ENCODE data around the gene NPEPL1.

The NPEPL1 gene

DNA sequence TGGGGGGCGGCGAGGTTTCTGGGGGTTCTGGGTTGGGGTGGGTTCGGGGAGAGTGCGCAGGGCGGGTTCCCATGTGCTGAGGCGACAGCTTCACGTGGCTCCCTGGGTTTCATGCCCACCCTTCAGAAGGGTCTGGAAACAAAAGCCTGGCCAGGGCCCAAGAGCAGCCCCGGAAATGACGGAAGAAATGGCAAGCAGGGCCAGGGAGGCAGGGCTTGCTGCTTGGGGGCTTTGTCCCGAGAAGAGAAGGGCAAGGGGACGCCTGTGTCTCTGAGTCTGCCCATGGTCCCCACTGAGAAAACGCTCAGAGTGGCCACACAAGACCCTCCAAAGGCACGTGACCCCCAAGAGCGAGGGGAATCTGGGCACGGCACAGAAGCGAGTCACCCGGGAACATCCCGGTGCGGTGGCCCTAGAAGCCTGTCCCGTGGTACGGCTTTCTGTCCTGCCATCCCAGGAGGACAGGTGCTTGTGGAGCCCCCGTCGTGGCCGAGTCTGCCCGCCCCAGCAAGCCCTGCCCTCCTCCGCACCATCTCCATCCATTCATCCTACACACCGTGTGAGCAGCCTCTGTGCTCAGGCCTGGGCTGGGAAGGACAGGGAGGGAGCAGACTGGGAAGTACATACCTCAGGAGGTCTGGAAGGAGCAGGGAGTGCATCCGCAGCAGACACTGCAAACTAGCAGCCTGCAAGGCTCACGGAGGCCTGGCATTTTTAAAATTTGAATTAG, 9.0 kb downstream of the NPEPL1 start:
- H3K4me3 ChIP-seq (replicated peaks; ENCODE audit: low read depth, low read length) = no peak overlapping the region
- TF ChIP-seq, protein P1, sequence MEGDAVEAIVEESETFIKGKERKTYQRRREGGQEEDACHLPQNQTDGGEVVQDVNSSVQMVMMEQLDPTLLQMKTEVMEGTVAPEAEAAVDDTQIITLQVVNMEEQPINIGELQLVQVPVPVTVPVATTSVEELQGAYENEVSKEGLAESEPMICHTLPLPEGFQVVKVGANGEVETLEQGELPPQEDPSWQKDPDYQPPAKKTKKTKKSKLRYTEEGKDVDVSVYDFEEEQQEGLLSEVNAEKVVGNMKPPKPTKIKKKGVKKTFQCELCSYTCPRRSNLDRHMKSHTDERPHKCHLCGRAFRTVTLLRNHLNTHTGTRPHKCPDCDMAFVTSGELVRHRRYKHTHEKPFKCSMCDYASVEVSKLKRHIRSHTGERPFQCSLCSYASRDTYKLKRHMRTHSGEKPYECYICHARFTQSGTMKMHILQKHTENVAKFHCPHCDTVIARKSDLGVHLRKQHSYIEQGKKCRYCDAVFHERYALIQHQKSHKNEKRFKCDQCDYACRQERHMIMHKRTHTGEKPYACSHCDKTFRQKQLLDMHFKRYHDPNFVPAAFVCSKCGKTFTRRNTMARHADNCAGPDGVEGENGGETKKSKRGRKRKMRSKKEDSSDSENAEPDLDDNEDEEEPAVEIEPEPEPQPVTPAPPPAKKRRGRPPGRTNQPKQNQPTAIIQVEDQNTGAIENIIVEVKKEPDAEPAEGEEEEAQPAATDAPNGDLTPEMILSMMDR (IDR thresholded peaks at IDR 0.05; ENCODE audit: low read depth, low read length, missing control alignments) = no peak
- no peak for DNase-seq (ENCODE audit: extremely low read depth, low read depth)

DNA sequence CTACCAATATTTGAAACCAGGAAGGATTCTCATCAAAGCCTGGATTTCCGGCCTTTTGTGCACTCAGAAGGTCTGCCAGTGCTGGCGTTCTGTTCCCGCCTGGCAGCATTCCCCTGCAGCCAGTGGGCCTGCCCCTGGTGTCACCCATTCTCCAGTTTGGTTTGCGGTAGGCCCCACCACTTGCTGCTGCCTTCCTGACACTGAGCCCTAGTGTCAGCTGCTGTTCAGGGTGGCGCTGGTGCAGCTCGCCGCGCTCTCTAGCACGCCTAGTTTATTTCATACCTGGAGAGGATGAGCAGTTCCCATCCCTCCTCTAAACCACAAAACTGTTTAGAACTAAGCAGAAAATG, 9.5 kb downstream of the NPEPL1 start:
- TF ChIP-seq, protein P1 (IDR thresholded peaks at IDR 0.05; ENCODE audit: low read depth, low read length, missing control alignments) = no peak
- H3K4me3 ChIP-seq (replicated peaks; ENCODE audit: low read depth, low read length) = no peak overlapping the region
- no peak for DNase-seq (ENCODE audit: extremely low read depth, low read depth)

DNA sequence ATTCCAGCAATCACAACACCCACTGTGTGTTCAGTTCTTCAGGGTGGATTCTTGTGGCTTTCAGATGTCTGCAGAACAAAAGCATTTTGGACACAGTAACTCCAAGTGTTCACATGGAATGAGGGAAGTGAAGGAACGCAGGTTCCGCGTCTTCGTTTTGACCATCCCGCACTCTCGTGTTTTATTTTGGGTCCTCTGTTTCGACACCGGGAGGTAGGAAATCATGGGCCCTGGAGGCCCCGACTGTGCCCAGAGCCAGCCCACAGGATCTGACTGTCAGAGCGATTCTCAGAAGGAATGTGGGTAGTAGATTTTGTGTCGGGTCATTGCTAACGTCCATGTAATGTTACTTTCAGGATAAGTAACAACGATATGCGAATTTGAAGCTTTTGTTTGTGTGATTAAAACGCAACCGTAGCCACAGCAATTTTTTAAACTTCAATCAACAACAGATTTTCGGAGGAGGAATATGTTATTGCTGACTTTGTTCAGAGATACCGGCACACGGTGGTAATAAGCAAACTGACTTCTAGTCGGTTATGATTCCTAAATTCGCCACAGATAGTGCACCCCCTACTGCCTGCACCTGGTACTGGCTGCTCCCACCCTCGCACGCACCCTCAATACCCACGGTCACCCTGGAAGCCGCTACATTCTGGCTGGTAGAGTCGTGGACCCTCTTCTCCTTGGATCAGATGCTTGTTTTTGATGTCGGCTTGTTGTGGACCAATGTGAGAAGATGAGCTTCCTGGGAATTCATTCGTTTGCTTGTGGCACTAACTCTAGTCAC, 10.5 kb downstream of the NPEPL1 start:
- TF ChIP-seq, protein P1 (IDR thresholded peaks at IDR 0.05; ENCODE audit: low read depth, low read length, missing control alignments) = peak; percentile 28
- no peak for DNase-seq (ENCODE audit: extremely low read depth, low read depth)
- H3K4me3 ChIP-seq (replicated peaks; ENCODE audit: low read depth, low read length) = no peak overlapping the region

DNA sequence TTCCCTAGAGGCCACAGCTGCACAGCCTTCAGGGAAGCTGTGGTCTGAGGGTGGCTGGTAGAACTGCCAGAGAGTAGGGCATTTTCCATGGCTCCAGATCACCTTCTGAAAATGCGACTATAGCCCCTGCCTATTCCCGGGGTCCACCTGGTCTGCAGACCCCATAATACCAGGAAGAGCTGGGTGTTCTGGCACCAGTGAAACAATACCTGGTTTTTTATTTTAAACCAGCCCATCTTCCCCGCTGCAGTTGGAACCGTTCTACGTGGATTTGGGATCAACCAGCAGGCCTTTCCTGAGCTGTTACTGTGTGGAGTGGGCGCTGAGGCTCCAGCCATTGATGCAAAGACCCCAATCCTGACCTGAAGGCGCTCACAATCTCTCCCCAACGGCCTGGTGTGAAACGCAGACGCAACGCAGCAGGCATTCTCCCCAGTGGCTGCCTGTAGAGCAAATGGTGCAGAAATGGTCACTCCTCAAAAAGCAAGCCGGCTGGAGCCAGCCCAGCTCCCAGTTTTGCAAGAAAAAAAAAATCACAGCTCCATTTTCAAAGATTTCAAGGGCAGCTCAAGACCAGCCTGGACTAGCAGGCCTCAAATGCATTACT, 11.3 kb downstream of the NPEPL1 start:
- no peak for DNase-seq (ENCODE audit: extremely low read depth, low read depth)
- no peak overlapping the region for H3K4me3 ChIP-seq (replicated peaks; ENCODE audit: low read depth, low read length)
- TF ChIP-seq, protein P1 (IDR thresholded peaks at IDR 0.05; ENCODE audit: low read depth, low read length, missing control alignments) = no peak

DNA sequence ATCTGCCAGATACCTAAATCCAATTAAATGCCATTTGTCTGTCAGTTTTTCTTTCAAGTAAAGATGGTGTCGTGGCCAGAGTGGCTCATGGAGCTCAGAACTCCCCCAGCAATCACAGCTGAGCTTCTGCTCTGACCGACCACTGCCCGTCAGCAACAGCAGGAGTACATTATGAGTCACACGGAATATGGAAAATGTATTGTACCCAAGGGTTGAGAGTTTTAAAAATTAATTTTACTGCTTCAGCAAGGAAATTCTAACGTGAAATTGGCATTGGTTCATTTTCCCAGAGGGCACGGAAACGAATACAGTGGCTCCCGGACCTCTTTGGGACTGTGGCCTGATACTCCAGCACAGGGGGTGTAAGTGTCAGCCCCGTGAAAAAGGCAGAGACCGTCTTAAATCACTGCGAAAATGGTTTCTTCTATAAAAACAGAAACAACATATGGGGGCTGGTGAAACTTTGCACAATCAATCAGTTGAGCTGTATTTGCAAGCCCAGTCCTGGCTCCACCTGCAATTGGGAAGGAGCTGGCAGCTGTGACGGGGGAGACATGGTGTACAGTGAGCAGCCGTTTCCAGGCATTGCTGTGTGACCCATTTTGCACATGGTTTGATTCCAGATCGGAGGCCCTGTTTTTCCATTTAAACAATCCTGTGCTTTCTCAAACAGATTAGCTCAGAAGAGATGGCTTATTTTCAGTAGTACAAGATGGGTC, 12.8 kb downstream of the NPEPL1 start:
- TF ChIP-seq, protein P1 (IDR thresholded peaks at IDR 0.05; ENCODE audit: low read depth, low read length, missing control alignments) = no peak
- no peak for DNase-seq (ENCODE audit: extremely low read depth, low read depth)
- no peak overlapping the region for H3K4me3 ChIP-seq (replicated peaks; ENCODE audit: low read depth, low read length)

DNA sequence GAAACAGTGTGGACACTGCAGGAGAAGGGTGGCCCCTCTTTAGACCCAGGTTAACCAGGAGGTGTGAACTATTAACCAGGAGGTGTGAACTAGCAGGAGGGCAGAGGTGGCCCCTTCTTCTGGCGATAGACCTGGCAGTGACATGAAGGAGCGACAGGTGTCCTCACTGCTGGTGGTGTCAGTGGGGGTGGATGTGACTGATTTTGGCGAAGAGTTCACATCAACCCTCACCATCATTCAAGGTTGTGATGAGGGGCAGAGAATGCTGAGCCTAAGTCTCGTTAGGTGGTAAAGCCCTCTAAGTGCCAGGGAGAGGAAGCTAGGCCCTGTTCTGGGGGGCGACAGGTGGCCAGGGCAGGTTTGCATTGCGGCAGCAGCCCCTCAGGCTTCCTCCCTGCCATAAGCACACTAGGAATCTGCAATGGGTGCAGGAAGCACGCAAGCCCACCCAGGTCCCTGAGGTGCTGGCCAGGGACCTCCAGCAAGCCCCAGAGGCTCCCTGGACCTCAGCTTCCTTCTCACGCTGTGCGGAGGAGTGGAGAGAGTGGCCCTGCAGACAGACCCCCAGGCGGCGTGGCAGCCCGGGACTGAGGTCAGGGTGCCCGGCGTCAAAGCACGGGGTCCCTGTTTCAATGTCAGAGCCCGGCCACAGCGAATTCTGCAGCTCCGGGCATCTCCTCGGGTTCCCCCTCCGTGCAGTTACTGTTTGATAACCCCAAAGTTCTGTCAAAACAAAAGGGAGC, 13.7 kb downstream of the NPEPL1 start:
- TF ChIP-seq, protein P1 (IDR thresholded peaks at IDR 0.05; ENCODE audit: low read depth, low read length, missing control alignments) = no peak
- no peak for DNase-seq (ENCODE audit: extremely low read depth, low read depth)
- H3K4me3 ChIP-seq (replicated peaks; ENCODE audit: low read depth, low read length) = no peak overlapping the region
